CD1c-positive myeloid dendritic cell (primary cell): ENCODE measurements around the gene AGAP1.

Experiments
- DNase-seq: peaks from one replicate; pipeline ENCODE4 v3.0.0-alpha.2; 2016; ENCODE audit errors: extremely low spot score

Gene AGAP1

DNA sequence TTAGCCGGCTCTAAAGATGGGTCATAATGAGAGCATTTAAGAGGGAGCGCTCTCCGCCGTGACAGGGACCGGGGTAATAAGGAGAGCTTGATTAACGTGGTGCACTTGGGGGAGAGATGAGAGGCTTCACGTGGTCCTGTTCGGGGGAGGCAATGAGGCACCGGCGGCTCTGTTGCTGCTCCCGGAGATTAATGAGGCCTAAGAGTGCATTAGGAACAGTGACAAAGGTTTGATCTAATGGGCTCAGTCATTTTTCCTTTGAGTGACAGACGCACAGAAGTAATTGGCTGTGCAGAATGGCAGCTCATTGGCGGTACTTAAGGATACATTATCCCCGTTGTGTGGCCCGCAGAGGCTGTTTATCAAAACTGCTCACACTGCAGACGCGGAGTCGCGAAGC, 423.7 kb downstream of the AGAP1 start:
- DNase-seq, result no peak

DNA sequence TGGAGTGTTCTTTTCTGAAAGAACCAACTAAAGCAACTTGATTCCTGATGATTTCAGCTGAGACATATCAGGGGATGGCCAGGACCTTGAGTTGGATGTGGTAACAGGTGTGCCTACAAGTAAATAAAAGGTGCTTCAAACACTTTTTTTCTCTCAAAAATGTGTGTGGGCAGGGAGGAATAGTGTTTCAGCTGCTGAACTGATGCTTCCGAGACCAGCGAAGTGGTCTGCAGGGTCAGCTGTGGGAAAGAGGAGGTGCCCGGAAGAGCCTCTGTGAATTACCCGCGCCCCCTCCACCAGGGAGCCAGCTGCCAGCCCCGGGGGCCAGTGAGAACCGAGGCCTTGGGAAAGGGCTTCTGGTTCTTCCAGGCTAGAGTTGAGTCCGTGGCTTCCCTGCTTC, 425.0 kb downstream of the AGAP1 start:
- DNase-seq, result no peak

DNA sequence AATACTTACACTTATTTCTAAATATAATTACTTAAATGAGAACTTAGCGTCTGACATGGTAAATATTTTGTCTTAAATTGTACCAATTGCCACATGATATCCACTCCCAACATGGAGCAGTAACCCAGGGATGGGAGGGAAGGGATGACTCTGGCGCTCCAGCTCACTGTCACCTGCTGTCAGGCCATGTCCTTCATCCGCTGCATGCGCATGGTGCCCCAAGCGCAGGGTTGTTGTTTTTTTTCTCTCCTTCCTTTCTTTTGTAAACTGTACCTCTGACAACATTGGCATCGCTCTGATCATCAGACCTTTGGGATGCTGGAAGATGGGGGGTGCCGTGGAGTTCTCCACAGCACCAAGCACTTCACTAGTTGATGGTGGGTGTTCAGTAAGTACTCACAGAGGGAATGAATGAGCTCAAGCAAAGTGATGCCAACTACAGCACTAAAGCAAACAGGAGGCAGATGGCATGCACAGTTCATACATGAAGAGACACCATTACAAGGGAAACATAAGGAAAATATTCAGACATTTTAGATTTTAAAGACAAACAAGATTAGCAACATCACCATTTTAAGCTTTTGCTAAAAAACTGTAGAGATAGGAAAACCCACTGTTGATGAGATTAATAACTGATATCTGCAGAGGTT, 426.5 kb downstream of the AGAP1 start:
- no peak for DNase-seq

DNA sequence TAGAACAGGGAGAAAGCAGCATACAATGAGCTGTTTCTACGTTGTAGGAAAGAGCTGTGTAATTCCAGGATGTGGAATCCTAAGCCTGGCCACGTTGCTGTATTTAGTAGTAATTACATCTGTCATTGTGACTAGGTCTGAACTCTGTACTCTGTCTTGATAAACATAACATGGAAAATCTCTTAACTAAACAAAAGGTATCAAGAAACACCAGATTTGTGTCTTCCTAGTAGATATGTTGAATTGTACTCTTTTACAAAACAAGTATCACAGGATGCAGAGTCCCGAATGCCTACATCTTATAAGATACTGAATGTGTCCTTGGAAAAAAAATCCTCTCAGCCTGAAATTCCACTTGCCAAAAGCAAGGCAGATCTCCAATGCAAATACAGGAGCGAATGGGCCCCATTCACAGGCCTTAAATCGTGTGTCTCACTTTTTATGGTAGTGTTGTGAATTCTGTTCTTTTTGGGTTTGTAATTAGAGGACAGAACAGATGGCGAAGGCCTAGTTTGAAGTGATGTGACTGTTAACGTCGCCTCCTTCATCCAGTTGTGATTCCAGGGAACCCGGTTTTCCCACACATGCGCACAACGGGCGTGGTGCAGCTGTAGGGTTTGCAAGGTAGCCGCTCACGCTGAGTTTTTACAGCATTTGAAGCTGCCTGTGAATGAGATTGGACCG, 427.8 kb downstream of the AGAP1 start:
- DNase-seq, result no peak

DNA sequence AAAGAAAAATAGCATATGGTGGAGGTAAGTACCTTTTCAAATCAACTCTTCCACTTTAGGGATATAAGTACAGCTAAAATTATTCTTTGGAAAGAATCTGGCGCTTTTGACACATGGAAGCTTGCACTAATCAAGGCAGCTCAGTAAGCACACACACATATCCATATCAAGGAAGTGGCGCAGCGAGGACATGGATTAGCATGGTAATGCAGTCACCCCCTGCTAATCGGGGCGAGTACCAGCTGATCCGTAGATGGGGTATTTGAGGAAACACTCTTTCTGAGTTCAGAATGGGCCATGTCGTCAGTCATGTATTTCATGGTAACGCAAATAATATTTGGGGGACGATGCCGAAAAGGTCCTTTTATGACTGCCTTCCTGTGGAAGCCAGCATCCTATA, 429.0 kb downstream of the AGAP1 start:
- no peak for DNase-seq

DNA sequence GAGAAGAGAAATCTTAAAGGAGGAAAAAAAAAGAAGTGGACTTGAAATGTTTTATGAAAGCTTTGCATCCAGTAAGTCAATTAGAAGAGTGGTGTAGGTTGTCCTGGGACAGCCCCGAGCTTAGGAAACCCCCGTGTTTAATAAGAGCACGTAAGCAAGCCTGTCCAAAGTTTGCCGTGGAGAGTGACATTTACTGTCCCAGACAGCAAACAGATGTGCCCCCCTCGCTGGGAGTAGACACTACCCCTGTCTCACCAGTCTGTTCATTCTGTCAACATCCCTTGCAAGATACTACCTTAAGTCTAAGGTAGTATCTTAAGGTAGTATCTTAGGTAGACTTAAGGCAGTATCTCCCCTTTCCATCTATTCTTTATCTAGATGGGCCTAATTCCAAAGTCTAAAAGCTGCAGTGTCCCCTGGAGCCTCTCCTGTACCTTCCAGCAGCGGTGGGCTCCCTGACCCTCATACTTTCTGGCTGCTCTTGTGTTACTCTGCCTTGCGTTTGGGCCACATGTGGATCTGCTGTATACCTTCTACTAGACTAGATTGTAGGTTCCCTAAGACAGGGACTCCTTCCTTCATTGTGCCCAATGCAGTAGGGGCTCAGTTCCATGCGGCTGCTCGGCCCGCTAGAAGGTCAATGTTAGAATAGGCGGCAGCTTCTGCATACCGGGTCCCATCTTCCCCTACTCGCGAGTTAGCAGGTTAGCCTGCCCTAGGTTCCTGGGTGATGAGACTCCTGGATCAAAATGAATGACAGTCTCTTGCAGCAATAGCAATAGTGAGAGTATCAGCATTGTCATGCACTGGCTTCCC, 430.2 kb downstream of the AGAP1 start:
- DNase-seq, result no peak

DNA sequence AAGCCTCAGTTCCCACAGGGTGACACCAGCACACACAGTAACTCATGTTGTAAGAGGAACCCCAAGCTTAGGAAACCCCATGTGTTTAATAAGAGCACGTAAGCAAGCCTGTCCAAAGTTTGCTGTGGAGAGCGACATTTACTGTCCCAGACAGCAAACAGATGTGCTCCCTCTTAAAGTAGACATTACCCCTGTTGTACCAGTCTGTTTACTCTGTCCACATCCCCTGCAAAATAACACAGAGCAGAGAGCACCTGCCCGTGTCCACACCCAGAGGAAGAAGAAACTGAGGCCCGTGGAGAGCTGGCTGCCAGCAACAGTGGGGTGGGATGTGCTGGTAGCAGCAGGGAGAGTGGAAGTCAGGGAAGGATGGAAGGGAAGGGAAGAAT, 430.8 kb downstream of the AGAP1 start:
- DNase-seq, result no peak

DNA sequence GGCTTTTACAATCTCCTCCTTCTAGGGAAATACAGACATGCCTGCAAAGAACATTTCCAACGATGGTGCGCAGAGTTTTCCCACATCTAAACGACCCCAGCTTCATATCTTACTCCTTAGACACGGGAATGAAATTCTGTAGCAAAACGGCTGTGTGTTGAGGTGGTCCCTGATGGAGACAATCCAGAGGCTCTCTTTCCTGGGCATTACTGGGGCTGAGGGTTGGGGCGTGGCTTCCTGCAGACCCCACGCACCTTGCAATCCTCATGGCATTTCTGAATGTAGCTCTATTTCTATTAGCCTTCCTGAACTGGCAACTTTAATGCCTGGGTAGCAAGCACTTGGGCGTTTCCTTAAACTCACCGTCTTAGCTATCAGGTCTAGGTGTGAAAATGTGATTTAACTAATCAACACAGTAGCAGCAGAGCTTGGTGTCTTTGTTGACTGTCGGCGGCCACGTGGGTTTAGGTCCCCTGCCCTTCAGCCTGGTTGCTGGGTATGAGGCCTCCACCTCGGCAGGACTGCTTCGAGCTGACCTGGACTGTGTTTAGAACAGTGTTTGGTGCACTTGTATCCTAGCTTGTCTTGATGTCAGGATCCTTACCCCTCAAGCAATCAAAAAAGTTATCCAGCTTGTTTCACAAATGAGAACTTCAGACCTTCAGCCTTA, 431.5 kb downstream of the AGAP1 start:
- DNase-seq, result no peak

DNA sequence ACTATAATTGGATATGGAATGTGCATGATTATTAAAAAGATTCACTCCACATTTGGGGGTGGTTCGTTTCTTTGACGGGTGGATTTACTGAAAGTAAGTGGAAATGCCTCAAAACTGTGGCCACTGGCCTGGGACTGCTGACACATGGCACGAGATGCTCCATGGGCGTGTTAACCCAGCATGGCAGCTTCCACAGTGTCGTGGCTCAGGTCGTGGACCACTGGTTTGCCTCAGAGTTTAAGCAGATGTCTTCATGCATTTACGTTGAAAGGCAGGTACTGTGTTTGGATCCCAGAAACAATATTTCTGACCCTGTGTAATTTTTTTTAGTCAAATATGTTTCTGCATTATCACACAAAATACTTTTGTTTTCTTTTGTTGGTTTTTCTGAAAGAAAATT, 432.4 kb downstream of the AGAP1 start:
- DNase-seq, result no peak

DNA sequence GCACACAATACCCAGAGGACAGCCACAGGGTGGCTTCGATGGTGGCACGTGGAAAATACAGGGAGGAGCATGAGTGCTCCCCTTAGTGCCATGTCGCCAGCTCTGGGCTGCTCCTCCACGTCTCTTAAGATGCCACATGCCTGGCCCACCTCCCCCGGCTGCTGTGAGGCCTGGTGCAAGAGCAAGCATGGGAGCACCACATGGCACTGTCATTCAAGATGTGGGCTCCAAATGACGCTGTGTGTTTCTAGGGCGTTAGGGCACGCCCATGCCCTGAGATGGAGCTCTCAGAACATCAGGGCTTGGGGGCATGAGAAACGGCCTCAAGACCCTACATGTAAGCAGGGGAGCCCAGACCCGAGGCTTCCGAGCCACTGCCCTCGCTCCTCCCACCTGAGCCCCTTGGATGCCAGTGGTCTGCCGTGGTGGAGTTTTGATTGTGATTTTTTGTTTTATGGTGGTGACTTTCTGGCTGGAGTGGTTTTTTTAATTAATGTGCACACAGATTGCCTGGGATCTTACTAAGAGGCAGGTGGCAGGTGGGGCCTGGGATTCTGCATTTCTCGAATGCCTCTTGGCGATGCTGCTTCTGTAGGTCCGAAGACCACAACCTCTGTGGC, 435.0 kb downstream of the AGAP1 start:
- DNase-seq, result no peak

DNA sequence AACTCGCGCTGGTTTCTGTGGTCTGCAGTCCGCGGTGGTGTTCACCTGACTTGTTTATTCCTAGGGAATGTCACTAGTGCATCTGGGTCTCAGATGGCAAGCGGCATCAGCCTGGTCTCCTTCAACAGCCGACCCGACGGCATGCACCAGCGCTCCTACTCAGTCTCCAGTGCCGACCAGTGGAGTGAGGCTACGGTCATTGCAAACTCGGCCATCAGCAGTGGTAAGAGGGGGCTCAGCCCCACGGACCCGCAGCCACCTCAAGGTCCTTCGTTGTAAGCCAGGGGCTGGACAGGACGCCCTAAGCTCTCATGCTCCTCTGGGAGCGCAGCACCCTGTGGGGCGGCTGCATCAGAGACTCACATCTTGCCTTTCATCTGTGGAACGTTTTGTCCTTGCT, 436.9 kb downstream of the AGAP1 start:
- DNase-seq, result no peak

DNA sequence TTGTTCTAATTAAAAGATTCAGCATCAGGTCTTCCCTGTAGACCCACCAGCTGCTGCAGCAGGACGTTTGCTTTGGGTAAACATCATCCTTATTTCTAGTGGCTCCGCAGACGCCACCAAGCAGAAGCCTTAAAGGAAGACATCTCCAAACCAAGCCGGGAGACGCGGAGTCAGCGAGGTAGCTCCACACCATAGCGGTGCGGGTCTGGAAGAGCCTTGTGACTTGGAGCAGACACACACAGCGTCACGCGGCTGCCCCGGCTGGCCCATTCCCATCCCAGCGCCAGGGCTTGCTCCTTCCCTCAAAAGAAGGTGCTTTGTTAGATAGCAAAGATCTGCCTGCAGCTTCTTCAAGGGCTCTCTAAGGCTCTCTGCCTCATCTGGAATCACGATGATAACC, 437.8 kb downstream of the AGAP1 start:
- DNase-seq, result no peak

DNA sequence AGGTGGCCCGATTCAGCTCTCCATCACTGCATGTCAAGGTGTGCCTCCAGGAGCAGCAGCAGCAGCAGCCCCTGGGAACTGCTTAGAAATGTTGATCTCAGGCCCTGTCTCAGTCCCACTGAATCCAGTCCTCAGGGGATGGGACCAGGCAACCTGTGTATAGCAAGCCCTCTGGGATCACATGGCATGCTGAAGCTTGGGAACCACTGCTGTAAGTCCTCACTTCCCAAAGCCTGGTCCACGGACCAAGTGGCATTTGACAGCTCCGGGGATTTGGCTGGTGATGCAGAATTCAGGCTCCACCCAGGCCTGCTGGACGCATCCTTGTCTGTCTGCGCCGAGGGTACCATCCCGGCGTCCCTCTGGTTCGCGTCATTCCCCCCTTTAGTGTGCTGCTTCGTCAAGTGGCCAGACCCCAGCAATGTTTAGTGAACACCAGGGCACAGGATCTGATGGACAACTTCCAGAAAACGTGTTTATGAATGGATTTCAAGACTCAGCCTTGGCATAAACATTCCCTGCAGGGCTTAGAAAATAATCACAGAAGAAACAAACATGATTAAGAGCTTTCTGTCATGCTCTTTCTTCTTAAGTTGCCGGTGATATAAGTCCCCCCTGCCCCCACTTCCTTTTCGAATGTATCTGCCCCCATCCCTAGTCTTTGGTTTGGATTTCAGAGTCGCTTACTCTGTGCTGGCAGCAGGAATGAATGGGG, 440.4 kb downstream of the AGAP1 start:
- DNase-seq, result no peak

DNA sequence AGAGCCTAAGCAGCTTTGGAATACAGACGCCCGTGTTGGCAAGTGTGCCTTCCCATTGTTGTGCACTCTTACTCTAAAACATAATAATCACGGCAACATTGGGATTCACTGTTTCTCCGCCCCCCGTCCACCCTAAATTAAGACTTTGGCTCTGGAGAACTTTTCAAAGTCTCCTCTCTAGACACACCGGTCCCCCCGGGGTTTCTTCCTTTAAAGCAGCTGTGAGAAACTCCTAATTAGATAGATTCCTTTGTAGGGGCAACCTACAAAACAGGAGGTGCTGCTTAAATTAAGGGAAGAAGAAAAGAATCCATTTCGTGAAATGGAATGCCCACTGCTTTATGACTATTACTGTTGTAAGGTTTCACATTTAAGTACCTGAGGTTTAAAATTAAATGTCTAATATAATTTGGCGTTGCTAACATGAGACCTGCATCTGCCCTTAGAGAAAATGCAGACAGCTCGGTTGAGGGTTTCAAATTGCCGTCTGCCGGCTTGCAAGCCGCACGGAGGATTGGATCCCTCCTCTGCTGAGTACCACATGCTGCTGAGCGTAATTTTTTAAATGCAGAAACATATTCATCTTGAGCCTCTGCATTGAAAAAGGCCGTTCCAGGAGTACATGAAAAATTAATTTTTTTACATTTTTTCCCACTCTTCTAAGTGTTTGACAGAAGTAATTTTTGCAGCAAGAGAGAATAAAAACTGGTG, 441.1 kb downstream of the AGAP1 start:
- DNase-seq, result no peak

DNA sequence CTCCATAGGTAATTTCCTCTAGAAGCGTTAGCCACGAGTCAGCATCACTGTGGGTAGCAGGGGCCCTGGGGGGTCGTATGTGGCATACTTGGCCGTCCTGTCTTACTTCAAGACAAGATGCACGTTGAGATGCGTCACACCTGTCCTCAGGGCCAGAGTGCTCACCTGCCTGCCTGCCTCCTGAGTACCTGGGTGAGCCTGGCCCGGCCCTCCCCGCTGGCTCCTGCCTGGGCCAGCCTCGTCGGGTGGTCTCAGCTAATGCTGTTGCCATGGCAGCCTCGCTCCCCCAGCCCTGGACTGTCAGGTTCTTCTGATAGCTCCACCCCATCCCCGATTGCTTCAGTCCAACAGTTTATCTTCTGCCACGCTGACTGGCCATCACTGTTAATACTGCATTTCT, 441.9 kb downstream of the AGAP1 start:
- DNase-seq, result no peak

DNA sequence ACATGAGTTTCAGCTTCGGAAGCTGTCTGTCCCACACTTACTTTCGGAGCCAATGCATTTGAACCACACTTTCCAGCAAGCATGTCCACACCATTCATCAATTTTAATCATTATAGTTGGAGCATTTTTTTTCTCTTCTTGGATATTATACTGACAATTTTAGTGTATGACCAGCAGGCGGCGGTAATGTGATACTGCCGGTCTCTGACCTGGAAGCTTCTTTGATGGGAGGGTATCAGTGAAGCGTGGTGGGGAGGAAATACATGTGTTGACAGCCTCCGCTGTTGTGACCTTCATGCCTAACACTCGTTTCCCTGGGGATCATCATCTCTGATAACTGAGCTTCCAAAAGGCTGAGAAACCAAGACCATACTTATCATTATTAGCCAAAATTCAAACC, 442.6 kb downstream of the AGAP1 start:
- no peak for DNase-seq

DNA sequence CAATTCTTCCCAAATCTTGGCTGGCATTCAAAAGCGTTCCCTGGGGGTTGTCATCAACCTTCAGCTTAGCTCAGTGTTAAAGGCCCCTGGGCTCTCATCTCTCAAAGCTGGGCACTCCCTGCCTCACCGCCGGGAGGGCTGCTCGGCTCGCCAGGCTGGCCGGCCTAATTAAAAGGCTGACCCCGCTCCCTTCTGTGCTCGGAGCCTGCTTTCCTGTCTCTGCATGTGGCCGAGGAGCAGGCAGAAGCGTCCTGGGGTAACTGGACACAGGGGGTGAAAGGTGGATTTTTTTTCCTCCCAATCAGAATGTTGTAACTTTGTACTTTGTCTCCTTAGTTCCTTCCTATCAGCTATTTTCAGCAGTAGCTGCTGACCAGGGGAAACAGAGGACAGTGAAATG, 443.2 kb downstream of the AGAP1 start:
- DNase-seq, result no peak

DNA sequence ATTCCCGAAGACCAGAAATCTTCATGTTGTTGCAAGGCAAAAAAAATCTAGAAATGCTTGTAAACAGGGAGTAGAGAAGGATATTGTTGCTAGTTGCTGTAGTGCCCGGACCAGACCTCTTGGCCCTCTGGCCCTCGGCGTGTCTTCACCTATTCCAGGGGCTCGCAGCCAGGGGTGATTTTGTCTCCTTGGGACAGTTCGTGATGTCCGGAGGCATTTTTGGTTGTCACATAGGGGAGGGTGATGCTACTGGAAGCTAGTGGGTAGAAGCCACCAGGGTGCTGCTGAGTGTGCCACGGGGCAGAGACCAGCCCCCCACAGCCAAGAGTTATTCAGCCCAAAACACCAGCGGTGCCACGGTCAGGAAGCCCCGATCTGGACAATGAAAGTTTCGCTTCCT, 443.7 kb downstream of the AGAP1 start:
- DNase-seq, result no peak

DNA sequence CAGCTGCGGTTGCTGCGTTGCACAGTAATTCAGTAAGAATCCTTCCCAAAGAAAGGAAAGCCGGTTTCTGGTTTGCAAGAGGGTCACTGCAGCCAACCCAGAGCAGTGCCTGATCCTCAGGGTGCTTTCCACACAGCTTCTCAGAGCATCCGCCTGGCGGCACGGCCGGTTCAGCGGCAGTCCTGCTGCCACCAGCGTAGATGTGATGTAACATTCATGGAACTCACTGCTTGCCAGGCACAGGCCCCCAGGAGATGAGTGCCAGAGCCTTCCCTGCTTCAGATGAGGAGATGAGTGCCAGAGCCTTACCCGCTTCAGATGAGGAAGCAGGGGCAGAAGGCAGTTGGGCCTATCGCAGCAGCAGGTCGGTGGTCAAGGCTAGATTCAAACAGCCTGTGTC, 444.1 kb downstream of the AGAP1 start:
- DNase-seq, result no peak

DNA sequence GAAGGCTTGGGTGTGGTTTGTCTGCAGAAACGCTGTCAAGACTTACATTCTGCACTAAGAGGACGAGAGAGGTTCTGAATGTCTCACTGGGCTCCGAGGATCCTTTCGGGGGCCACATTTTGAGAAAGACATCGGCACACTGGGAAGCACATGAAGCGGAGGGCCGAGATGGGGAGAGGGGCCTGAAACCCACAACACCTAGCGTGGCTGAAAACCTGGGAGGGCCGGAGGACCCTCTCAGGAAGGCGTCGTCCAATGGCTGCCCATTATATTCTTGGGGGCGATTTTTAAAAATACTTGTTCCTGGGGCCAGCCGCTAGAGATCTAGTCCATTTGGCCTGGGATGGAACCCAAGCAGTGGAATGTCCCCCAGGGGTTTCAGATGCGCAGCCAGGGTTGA, 444.8 kb downstream of the AGAP1 start:
- DNase-seq, result no peak

DNA sequence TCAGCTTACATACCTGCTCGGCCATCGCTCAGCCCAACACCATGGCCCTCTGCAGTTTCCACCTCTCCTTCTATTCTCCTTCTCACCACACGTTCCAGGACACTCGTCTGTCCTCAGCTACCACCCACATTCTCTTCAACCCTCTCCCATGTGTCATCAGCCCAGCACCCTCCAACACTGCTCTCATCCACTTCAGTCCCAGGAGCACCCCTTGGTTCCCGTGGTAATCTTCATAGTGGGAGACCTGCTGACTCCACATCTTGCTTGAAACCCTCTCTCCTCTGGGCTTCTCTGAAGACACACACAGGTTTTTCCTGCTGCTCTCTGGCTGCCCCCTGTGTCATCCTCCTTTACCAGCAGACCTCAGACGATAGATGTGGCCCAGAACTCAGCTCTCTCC, 445.6 kb downstream of the AGAP1 start:
- DNase-seq, result no peak
